Large intestine (tissue), 3 donors: ENCODE results near the gene MCOLN2. TPM values are rescaled to one million over a fixed set of nuclear protein-coding genes. Genes with fewer than 3 reads are reported as not detected.
"Not testable (repeated sequence)": the region's sequence is repeated elsewhere in the genome, so short reads cannot be mapped to it uniquely, and the experiment has no call there.

Source experiments
- DNase-seq, 2 donors: peaks; one replicate each; pipeline versions ENCODE4 v3.0.0 to v3.0.0-alpha.2; 2013
- H3K27ac ChIP-seq: one replicate; pipeline ENCODE4 v1.5.1; 2013; ENCODE audit warnings: low read length
- H3K27me3 ChIP-seq: 2 replicates; pipeline ENCODE4 v1.6.1; 2013; ENCODE audit warnings: low read length; ENCODE audit not compliant: control insufficient read depth, insufficient read depth
- H3K36me3 ChIP-seq: 2 replicates; pipeline ENCODE4 v1.6.1; 2013; ENCODE audit warnings: low read length; ENCODE audit not compliant: control insufficient read depth, insufficient read depth
- H3K4me1 ChIP-seq: one replicate; pipeline ENCODE4 v1.6.1; 2013; ENCODE audit warnings: low read length; ENCODE audit not compliant: control insufficient read depth, insufficient read depth
- H3K4me3 ChIP-seq: one replicate; pipeline ENCODE4 v1.5.1; 2013; ENCODE audit warnings: low read length
- H3K9me3 ChIP-seq: one replicate; pipeline ENCODE4 v1.6.1; 2013; ENCODE audit warnings: mild to moderate bottlenecking, low read depth, low read length, moderate library complexity; ENCODE audit not compliant: control insufficient read depth
- WGBS: methylation state at CpG from one replicate; pipeline ENCODE4 v1.1.5; 2013; ENCODE audit warnings: low lambda C conversion rate; ENCODE audit not compliant: insufficient coverage; 5-methylcytosine and 5-hydroxymethylcytosine counted together
- polyA plus RNA-seq: library from polyadenylated mRNA; unstranded; fragments of 120-200 nt; gene quantifications from one replicate; pipeline ENCODE4 v1.2.1, GENCODE V29; 2013

The MCOLN2 gene
- polyA plus RNA-seq, 1 donor = 3.2 TPM

GRCh38 chr1:85019994-85020393 lies 23.1 kb upstream of the MCOLN2 start:
- Histone ChIP-seq H3K36me3 (peaks cover 39% of the 10 kb centered on the region), H3K27me3 (no peaks in the 10 kb centered on the region), H3K9me3 (no peaks in the 10 kb centered on the region), H3K4me1 (no peaks in the 10 kb centered on the region), H3K4me3 (no peak overlapping the region), H3K27ac (no peak overlapping the region)
- WGBS = 60% methylated on average over 1 of the region's 4 CpGs
- no peak for DNase-seq

- DNase-seq = no peak
- H3K4me1 ChIP-seq = no peaks in the 10 kb centered on the region
- H3K36me3 ChIP-seq = peaks cover 14% of the 10 kb centered on the region
- no peaks in the 10 kb centered on the region for H3K27me3 ChIP-seq
- H3K9me3 ChIP-seq = peaks cover 3% of the 10 kb centered on the region
- H3K27ac ChIP-seq = no peak overlapping the region
- no CpG with 5 or more reads among the region's 1 CpG for WGBS
- no peak overlapping the region for H3K4me3 ChIP-seq
These were observed 18.9 kb upstream of the MCOLN2 start for GRCh38 chr1:85015826-85016225.

GRCh38 chr1:85005641-85006040 lies 8.7 kb upstream of the MCOLN2 start:
- DNase-seq, H3K36me3 ChIP-seq, H3K9me3 ChIP-seq, H3K4me3 ChIP-seq, H3K4me1 ChIP-seq, H3K27ac ChIP-seq: not testable (repeated sequence)
- WGBS = 90% methylated on average over 1 of the region's 1 CpG
- H3K27me3 ChIP-seq = peaks cover 18% of the 10 kb centered on the region

- no peaks in the 10 kb centered on the region for H3K36me3 ChIP-seq
- H3K9me3 ChIP-seq = peaks cover 3% of the 10 kb centered on the region
- H3K4me3 ChIP-seq = no peak overlapping the region
- H3K27ac ChIP-seq = no peak overlapping the region
- peaks cover 47% of the 10 kb centered on the region for H3K27me3 ChIP-seq
- peaks cover 6% of the 10 kb centered on the region for H3K4me1 ChIP-seq
- no peak for DNase-seq
These were observed 4.8 kb upstream of the MCOLN2 start for GRCh38 chr1:85001742-85002141.

- no CpG with 5 or more reads among the region's 14 CpGs for WGBS
- Histone ChIP-seq H3K9me3 (peaks cover 3% of the 10 kb centered on the region), H3K27ac (no peak overlapping the region), H3K4me3 (no peak overlapping the region), H3K36me3 (no peaks in the 10 kb centered on the region), H3K27me3 (peaks cover 60% of the 10 kb centered on the region), H3K4me1 (peaks cover 10% of the 10 kb centered on the region)
- DNase-seq = no peak
These were observed 1.8 kb upstream of the MCOLN2 start for GRCh38 chr1:84998642-84999280.

- peak in 1 of 2 donors; percentile 49 for DNase-seq
- no peak overlapping the region for H3K27ac ChIP-seq
These were observed 1.0 kb upstream of the MCOLN2 start for GRCh38 chr1:84997667-84998600.

GRCh38 chr1:84995484-84996334 lies 1.2 kb downstream of the MCOLN2 start:
- Histone ChIP-seq H3K9me3 (peaks cover 3% of the 10 kb centered on the region), H3K4me3 (no peak overlapping the region), H3K36me3 (no peaks in the 10 kb centered on the region), H3K27me3 (peaks cover 45% of the 10 kb centered on the region), H3K27ac (no peak overlapping the region), H3K4me1 (peaks cover 10% of the 10 kb centered on the region)
- 81% methylated on average over 5 of the region's 10 CpGs for WGBS
- DNase-seq = no peak

More at GRCh38 chr1:84997667-84998600, 1.0 kb upstream of the MCOLN2 start:
- Histone ChIP-seq H3K27me3 (peaks cover 56% of the 10 kb centered on the region), H3K36me3 (no peaks in the 10 kb centered on the region), H3K4me3 (peak overlapping the region; percentile 49), H3K4me1 (peaks cover 10% of the 10 kb centered on the region), H3K9me3 (peaks cover 3% of the 10 kb centered on the region)
- WGBS = no CpG with 5 or more reads among the region's 58 CpGs

- 75% methylated on average over 6 of the region's 8 CpGs for WGBS
- no peak overlapping the region for H3K27ac ChIP-seq
- no peak for DNase-seq
- no peak overlapping the region for H3K4me3 ChIP-seq
- no peaks in the 10 kb centered on the region for H3K4me1 ChIP-seq
- H3K27me3 ChIP-seq = peaks cover 11% of the 10 kb centered on the region
- no peaks in the 10 kb centered on the region for H3K9me3 ChIP-seq
- H3K36me3 ChIP-seq = no peaks in the 10 kb centered on the region
These were observed 5.6 kb downstream of the MCOLN2 start for GRCh38 chr1:84991097-84991920.

GRCh38 chr1:84988588-84988987 lies 8.3 kb downstream of the MCOLN2 start:
- Histone ChIP-seq H3K27me3 (peaks cover 2% of the 10 kb centered on the region), H3K4me3 (no peak overlapping the region), H3K36me3 (no peaks in the 10 kb centered on the region), H3K4me1 (no peaks in the 10 kb centered on the region), H3K9me3 (no peaks in the 10 kb centered on the region), H3K27ac (no peak overlapping the region)
- WGBS = no CpG with 5 or more reads among the region's 2 CpGs
- no peak for DNase-seq
